Measurements from ENCODE around the gene CBLC. TPM values are rescaled to one million over a fixed set of nuclear protein-coding genes. Genes with fewer than 3 reads are reported as not detected.

The CBLC gene
- total and polyA plus RNA-seq, 2 of the 4 experiments (the other 2 are of a cell fraction): not detected

- Histone ChIP-seq H3K9me1 (ENCODE audit: insufficient read depth, low read length) (0 out of 2 replicates have a peak, but pooled peaks cover 3% of the 10 kb centered on the region), H2AK9ac (replicated peaks; ENCODE audit: low read depth, low read length, poor library complexity) (no peak overlapping the region), H3K9ac (ENCODE audit: low read depth, low read length) (no peak overlapping the region), H4K20me1 (ENCODE audit: insufficient read depth, low read length) (no peaks in the 10 kb centered on the region), H2BK120ac (ENCODE audit: low read depth, low read length) (0 out of 2 replicates have a peak overlapping the region, but pooled peaks have one; percentile 4), H3K4me3 (ENCODE audit: insufficient read depth, low read depth, low read length) (no peak overlapping the region), H2AK5ac (ENCODE audit: low read depth, low read length) (0 out of 2 replicates have a peak overlapping the region, but pooled peaks have one; percentile 47), H3K23ac (ENCODE audit: low read depth, low read length) (no peak overlapping the region), H3K9me3 (ENCODE audit: control insufficient read depth, insufficient read depth, low read length) (no peaks in the 10 kb centered on the region), H2BK15ac (ENCODE audit: low read depth, low read length) (no peak overlapping the region), H3K18ac (ENCODE audit: low read depth, low read length) (no peak overlapping the region), H2BK20ac (ENCODE audit: low read depth, low read length) (no peak overlapping the region), H3K27ac (ENCODE audit: insufficient read depth, low read length) (no peak overlapping the region), H4K91ac (ENCODE audit: insufficient read depth, low read depth, low read length) (no peak overlapping the region), H4K8ac (ENCODE audit: low read depth in 2 of 2, low read length in 2 of 2) (no peak overlapping the region), H2AFZ (replicated peaks; ENCODE audit: low read length, poor library complexity) (no peak overlapping the region), H2BK5ac (ENCODE audit: low read depth, low read length, poor library complexity, severe bottlenecking) (no peak overlapping the region), H3K4me2 (ENCODE audit: low read depth, low read length) (no peak overlapping the region), H3K27me3 (ENCODE audit: control insufficient read depth, insufficient read depth, low read length) (no peaks in the 10 kb centered on the region), H3K36me3 (ENCODE audit: control insufficient read depth, insufficient read depth, low read length) (no peaks in the 10 kb centered on the region), H3K4ac (ENCODE audit: low read depth, low read length) (no peak overlapping the region), H3K14ac (replicated peaks; ENCODE audit: low read depth, low read length) (no peak overlapping the region), H3K4me1 (ENCODE audit: control insufficient read depth, insufficient read depth, low read length) (peaks cover 4% of the 10 kb centered on the region), H3K56ac (ENCODE audit: extremely low read depth, insufficient read depth, low read length) (no peak overlapping the region), H3K79me1 (ENCODE audit: low read depth in 1 of 2, low read length in 2 of 2) (no peaks in the 10 kb centered on the region), H4K5ac (ENCODE audit: low read depth, low read length) (no peak overlapping the region)
- in situ Hi-C loops (cut with MboI; ENCODE audit: low sequenced_read_pairs) (no loop called here), intact Hi-C loops (cut with micrococcal nuclease) (no loop called here), dilution Hi-C loops (cut with HindIII; ENCODE audit: low sequenced_read_pairs, unreplicated experiment) (no loop called here)
- TF ChIP-seq CEBPB (IDR thresholded peaks at IDR 0.05; ENCODE audit: low read depth, low read length) (no peak), MXI1 (IDR thresholded peaks at IDR 0.05; ENCODE audit: borderline replicate concordance, low read depth, low read length) (no peak), CHD1 (IDR thresholded peaks at IDR 0.05; ENCODE audit: low read depth, low read length) (no peak), POLR2A (IDR thresholded peaks at IDR 0.05; ENCODE audit: low read depth, low read length) (no peak), MAZ (IDR thresholded peaks at IDR 0.05; ENCODE audit: borderline replicate concordance, low read depth, low read length) (no peak), RAD21 (IDR thresholded peaks at IDR 0.05; ENCODE audit: low read length) (no peak), RCOR1 (IDR thresholded peaks at IDR 0.05; ENCODE audit: insufficient replicate concordance, low read length) (no peak), RFX5 (IDR thresholded peaks at IDR 0.05; ENCODE audit: low read depth, low read length) (no peak), SMC3 (IDR thresholded peaks at IDR 0.05; ENCODE audit: low read depth, low read length) (no peak), NFE2L2 (IDR thresholded peaks at IDR 0.05; ENCODE audit: low read depth, low read length) (no peak), FOS (IDR thresholded peaks at IDR 0.05; ENCODE audit: low read depth, low read length) (no peak), CTCF (conservative IDR thresholded peaks at IDR 0.05; ENCODE audit: low read depth, low read length) (no peak), BHLHE40 (IDR thresholded peaks at IDR 0.05; ENCODE audit: low read depth, low read length) (no peak), MAFK (IDR thresholded peaks at IDR 0.05; ENCODE audit: low read depth, low read length) (no peak)
- TF ChIP-seq, protein P1, sequence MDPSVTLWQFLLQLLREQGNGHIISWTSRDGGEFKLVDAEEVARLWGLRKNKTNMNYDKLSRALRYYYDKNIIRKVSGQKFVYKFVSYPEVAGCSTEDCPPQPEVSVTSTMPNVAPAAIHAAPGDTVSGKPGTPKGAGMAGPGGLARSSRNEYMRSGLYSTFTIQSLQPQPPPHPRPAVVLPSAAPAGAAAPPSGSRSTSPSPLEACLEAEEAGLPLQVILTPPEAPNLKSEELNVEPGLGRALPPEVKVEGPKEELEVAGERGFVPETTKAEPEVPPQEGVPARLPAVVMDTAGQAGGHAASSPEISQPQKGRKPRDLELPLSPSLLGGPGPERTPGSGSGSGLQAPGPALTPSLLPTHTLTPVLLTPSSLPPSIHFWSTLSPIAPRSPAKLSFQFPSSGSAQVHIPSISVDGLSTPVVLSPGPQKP (IDR thresholded peaks at IDR 0.05; ENCODE audit: borderline replicate concordance, low read depth, low read length): no peak
- TF ChIP-seq, protein P2, sequence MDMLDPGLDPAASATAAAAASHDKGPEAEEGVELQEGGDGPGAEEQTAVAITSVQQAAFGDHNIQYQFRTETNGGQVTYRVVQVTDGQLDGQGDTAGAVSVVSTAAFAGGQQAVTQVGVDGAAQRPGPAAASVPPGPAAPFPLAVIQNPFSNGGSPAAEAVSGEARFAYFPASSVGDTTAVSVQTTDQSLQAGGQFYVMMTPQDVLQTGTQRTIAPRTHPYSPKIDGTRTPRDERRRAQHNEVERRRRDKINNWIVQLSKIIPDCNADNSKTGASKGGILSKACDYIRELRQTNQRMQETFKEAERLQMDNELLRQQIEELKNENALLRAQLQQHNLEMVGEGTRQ (IDR thresholded peaks at IDR 0.05; ENCODE audit: low read depth, low read length): no peak
- BruUV-seq (replicated peaks): no TSS peak
- ChIA-PET POLR2A (ENCODE audit: unreplicated experiment) (no interaction called here), CTCF (no interaction called here)
- ATAC-seq (ENCODE audit: low read depth): no peak
- no peak for DNase-seq
- WGBS, 2 experiments (ENCODE audit: extremely low coverage in 2 of 2, insufficient read length in 1 of 2): no CpG with 5 or more reads among the region's 8 CpGs
These were observed 48.1 kb upstream of the CBLC start for GRCh38 chr19:44729516-44730033.

Measured in IMR-90 (cell line).